LNCAP (cell line): Measurements from ENCODE around the gene RASA3.

Experiments
- TF ChIP-seq, protein P1 (sequence below): fragments of 450-650 bp; IDR thresholded peaks from 2 replicates; pipeline ENCODE4 v1.5.1; 2017; ENCODE audit warnings: mild to moderate bottlenecking

Gene RASA3

DNA sequence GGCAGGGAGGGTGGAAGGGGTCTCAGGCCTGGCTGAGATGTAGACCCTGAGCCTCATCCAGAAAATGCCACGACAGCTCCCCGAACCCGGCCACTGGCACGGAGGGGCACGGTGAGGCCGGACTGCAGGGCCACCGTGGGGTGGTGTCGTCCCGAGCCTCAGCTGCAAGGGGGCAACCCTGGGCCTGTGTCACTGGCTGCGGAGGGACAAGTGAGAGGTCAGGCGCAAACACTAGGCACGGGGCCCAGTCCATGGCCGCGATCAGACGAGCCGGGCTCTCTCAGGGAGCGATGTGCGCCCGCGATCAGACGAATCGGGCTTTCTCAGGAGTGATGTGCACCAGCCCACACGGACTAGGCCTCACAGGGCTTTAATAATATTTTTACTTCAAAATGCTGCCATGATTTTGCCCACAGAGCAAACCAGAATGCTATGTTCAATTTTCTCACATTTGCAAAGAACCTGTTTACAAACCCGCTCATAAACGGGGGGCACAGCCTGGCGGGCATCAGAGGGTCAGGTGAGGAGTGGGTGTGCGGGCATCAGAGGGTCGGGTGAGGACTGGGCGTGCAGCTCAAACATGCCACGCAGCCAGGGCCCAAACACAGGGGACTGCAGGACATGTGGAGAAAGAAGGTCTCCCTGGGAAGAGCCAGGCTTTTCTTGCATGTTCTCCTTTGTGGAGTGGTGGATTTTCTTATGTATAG lies 115.9 kb downstream of the RASA3 start:
- TF ChIP-seq, protein P1, sequence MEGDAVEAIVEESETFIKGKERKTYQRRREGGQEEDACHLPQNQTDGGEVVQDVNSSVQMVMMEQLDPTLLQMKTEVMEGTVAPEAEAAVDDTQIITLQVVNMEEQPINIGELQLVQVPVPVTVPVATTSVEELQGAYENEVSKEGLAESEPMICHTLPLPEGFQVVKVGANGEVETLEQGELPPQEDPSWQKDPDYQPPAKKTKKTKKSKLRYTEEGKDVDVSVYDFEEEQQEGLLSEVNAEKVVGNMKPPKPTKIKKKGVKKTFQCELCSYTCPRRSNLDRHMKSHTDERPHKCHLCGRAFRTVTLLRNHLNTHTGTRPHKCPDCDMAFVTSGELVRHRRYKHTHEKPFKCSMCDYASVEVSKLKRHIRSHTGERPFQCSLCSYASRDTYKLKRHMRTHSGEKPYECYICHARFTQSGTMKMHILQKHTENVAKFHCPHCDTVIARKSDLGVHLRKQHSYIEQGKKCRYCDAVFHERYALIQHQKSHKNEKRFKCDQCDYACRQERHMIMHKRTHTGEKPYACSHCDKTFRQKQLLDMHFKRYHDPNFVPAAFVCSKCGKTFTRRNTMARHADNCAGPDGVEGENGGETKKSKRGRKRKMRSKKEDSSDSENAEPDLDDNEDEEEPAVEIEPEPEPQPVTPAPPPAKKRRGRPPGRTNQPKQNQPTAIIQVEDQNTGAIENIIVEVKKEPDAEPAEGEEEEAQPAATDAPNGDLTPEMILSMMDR = no peak

DNA sequence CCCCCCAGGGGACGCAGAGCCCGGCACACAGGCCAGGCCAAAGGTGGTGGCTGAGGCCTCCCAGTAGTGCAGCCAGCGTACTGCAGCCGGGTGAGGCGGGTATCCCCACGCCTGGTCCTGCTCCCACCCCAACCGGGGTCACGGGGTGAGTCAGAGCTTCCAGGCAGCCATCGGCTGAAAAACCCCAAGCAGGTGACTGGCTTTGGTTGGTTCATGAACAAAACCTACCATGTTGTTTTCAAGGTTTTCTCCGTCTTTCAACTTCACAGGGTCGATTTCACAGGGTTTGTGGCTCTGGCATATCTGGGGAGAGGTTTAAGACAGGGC lies 116.5 kb downstream of the RASA3 start:
- TF ChIP-seq, protein P1 = no peak

DNA sequence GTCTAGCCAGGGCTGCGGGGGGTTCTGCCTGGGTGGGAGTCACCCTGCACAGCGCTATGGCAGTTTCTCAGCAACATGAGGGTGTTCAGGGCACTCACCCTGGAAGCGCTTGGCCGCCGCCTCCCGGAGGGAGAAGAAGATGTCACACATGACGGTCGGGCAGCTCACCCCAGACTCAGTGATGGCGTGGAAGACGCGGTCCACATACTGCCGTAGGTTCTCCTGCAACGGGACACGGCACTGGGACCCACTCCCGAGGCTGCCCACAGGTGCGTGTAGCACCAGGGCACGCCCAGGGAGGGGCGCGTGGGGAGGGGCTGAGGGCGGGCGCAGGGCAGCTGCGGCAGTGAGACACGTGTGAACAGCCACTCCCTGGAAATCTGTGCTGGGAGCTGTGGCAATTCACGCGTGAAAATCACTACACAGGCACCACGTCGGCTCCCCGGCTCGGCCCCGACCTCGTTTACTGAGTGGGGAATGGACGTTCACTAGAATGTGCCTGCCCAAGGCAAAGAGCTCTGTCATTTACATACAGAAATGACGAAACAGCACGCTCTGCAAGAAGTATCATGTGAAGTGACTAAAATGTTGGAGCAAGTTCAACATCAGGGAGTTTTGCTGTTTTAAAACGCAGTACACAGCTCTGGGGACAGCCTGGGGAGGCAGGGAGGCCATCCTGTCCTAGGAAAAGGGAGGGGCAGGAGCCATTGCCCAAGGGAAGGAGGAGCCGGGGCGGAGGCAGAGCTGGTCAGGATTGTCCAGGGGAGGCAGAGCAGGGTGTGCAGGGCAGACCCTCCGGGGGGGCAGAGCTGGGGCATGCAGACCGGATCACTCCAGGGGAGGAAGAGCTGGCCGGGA lies 117.1 kb downstream of the RASA3 start:
- TF ChIP-seq, protein P1 = no peak

DNA sequence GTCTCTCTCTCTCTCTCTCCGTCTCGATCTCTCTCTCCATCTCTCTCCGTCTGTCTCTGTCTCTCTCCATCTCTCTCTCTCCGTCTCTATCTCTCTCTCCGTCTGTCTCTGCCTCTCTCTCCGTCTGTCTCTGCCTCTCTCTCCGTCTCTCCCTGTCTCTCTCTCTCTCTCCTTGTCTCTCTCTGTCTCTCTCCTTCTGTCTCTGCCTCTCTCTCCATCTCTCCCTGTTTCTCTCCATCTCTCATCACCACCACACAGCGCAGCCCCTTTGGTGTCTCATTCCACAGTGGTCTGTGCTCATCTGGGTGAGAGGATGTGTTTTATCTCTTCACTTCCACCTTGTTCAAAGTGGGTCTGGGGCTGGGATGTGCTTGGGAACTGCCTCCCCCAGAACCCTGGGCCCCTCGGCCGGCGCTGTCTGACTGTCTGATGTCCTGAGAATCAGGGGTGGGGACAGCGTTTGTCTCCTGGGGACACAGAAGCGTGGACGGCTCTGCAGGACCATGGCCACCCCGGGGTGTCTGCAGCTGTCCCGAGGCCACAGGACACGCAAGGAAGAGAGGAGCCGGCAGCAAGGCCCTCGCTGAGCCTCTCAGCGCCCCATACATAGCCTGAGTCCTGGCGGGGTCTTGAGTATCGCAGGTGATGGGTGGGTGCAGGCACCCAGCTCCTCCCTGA lies 118.3 kb downstream of the RASA3 start:
- TF ChIP-seq, protein P1 = no peak

DNA sequence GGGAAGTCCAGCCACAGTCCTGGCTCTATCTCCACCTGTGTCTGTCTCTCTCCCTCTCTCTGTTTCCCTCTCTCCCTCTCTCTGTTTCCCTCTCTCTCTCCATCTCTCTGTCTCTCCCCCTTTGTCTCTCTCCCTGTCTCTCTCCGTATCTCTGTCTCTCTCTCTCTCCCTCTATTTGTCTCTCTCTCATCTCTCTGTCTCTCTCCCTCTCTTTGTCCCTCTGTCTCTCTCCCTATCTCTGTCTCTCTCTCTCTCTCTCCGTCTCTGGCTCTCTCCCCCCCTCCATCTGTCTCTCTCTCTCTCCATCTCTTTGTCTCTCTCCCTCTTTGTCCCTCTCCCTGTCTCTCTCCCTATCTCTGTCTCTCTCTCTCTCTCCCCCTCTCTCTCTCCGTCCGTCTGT lies 119.1 kb downstream of the RASA3 start:
- TF ChIP-seq, protein P1 = no peak

DNA sequence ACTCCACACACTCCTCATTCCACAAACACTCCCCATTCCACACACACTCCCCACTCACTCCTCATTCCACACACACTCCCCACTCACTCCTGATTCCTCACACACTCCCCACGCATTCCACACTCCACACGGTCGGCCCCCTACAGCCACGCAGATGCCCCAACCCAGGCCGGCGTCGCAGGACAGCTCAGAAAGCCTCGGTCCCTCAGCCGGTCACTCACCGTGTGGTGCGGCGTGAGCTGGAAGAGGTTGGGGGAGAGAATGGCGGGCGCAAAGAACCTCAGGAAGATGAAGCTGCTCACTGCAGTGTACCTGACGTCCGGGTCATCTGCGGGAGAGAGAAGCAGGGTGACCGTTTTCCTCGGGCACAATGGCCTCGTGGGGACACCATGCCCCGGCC lies 119.5 kb downstream of the RASA3 start:
- TF ChIP-seq, protein P1 = no peak

DNA sequence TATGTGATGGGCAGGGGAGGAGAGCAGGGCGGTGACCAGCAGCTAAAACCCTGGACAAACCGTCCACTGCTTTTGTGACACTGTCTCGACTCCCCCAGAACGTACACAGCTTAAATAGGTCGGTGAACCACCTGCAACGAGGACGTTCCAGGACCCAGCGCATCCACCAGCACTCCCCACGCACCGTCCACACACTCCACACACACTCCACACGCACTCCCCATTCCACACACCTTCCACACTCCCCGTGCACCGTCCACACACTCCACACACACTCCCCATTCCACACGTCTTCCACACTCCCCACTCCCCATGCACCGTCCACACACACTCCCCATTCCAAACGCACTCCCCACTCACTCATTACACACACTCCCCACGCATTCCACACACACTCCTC lies 120.3 kb downstream of the RASA3 start:
- TF ChIP-seq, protein P1 = no peak
